Measurements from ENCODE around the gene PLSCR3. TPM values are rescaled to one million over a fixed set of nuclear protein-coding genes. Genes with fewer than 3 reads are reported as not detected.
"Not testable (repeated sequence)": the region's sequence is repeated elsewhere in the genome, so short reads cannot be mapped to it uniquely, and the experiment has no call there.

Gene PLSCR3
- total and polyA plus RNA-seq, 3 experiments from 2014 or later = 79.1 to 152 (median 81.6) TPM

GRCh38 chr17:7370853-7371252, 23.5 kb downstream of the PLSCR3 start:
- Mint-ChIP-seq H3K27me3 (peaks cover 2 to 4% of the 10 kb centered on the region in 2 donors), H3K36me3 (no peaks in the 10 kb centered on the region), H3K9me3 (no peaks in the 10 kb centered on the region), H3K4me1 (no peaks in the 10 kb centered on the region), H3K27ac (no peak overlapping the region), H3K4me3 (no peak overlapping the region)
- no peak overlapping the region for H3K4me3 ChIP-seq (ENCODE audit: low read length)
- no peak for DNase-seq
- H3K27me3 ChIP-seq (ENCODE audit: insufficient read depth, low read length, poor library complexity, severe bottlenecking) = no peaks in the 10 kb centered on the region
- H3K36me3 ChIP-seq (ENCODE audit: insufficient read depth, low read length) = no peaks in the 10 kb centered on the region
- ChIA-PET POLR2A (interaction anchor here (0.7 kb wide), 1 partner anchor 181 kb away, joined by 3 read pairs; no protein-coding TSS in a partner anchor), CTCF (interaction anchor here (2.1 to 3.1 kb wide), 2 partner anchors 15 to 66 kb away, joined by 7 to 14 read pairs; no protein-coding TSS in a partner anchor)
- H3K4me1 ChIP-seq (ENCODE audit: insufficient read depth, low read length) = no peaks in the 10 kb centered on the region
- no peaks in the 10 kb centered on the region for H3K9me3 ChIP-seq (ENCODE audit: low read length)
- H3K27ac ChIP-seq (ENCODE audit: low read depth, low read length) = no peak overlapping the region

DNA sequence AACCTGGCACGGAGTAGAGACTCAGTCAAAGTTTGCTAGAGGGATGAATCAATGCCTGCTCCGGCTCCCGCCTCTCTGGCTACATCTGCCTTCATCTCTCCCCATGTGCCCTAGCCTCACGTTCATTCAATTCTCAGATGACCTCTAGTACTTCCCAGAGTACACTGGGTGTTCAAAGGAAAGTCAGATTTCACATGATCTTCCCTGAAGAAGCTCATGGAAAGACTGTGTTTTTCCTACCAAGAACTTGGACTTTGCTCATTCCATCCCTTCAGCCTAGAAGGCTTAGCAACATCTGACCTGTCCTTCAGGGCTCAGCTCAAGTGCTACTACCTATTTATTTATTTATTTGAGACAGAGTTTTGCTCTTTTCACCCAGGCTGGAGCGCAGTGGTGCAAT, 24.5 kb downstream of the PLSCR3 start:
- Mint-ChIP-seq H3K27ac (no peak overlapping the region), H3K27me3 (peaks cover 2 to 4% of the 10 kb centered on the region in 2 donors), H3K4me1 (no peaks in the 10 kb centered on the region), H3K9me3 (no peaks in the 10 kb centered on the region), H3K4me3 (no peak overlapping the region), H3K36me3 (no peaks in the 10 kb centered on the region)
- ChIA-PET POLR2A (no interaction called here), CTCF (interaction anchor here (2.1 to 3.1 kb wide), 2 partner anchors 14 to 67 kb away, joined by 7 to 14 read pairs; no protein-coding TSS in a partner anchor)
- Histone ChIP-seq H3K9me3 (ENCODE audit: low read length) (no peaks in the 10 kb centered on the region), H3K27me3 (ENCODE audit: insufficient read depth, low read length, poor library complexity, severe bottlenecking) (no peaks in the 10 kb centered on the region), H3K36me3 (ENCODE audit: insufficient read depth, low read length) (no peaks in the 10 kb centered on the region), H3K4me3 (ENCODE audit: low read length) (no peak overlapping the region), H3K27ac (ENCODE audit: low read depth, low read length) (no peak overlapping the region), H3K4me1 (ENCODE audit: insufficient read depth, low read length) (no peaks in the 10 kb centered on the region)
- no peak for DNase-seq

DNA sequence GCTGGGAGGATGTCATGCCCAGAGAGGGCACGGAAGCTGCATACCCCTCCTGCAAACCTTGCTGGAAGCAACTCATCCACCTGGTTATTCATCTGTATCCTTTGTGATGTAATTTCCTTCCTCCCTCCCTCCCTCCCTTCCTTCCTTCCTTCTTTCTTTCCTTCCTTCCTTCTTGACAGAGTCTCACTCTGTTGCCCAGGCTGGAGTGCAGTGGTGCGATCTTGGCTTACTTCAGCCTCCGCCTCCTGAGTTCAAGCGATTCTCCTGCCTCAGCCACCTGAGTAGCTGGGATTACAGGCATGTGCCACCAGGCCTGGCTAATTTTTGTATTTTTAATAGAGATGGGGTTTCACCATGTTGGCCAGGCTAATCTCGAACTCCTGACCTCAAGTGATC, 25.7 kb downstream of the PLSCR3 start:
- H3K4me1 Mint-ChIP-seq; H3K4me1 ChIP-seq (ENCODE audit: insufficient read depth, low read length); H3K9me3 ChIP-seq (ENCODE audit: low read length); H3K9me3 Mint-ChIP-seq; H3K27me3 Mint-ChIP-seq; H3K27me3 ChIP-seq (ENCODE audit: insufficient read depth, low read length, poor library complexity, severe bottlenecking); H3K27ac Mint-ChIP-seq; DNase-seq; POLR2A ChIA-PET; H3K4me3 ChIP-seq (ENCODE audit: low read length); H3K36me3 ChIP-seq (ENCODE audit: insufficient read depth, low read length); H3K4me3 Mint-ChIP-seq; H3K36me3 Mint-ChIP-seq; H3K27ac ChIP-seq (ENCODE audit: low read depth, low read length): not testable (repeated sequence)
- CTCF ChIA-PET = interaction anchor here (1.9 to 2.1 kb wide), 2 partner anchors 13 to 15 kb away, joined by 5 to 7 read pairs; no protein-coding TSS in a partner anchor

GRCh38 chr17:7367918-7368598, 26.3 kb downstream of the PLSCR3 start:
- Mint-ChIP-seq H3K4me3 (no peak overlapping the region), H3K4me1 (no peaks in the 10 kb centered on the region), H3K27ac (no peak overlapping the region), H3K36me3 (no peaks in the 10 kb centered on the region), H3K27me3 (peaks cover 0 to 2% of the 10 kb centered on the region in 2 donors), H3K9me3 (no peaks in the 10 kb centered on the region)
- ChIA-PET POLR2A (interaction anchor here (0.6 kb wide), 1 partner anchor 94 kb away, joined by 6 read pairs; no protein-coding TSS in a partner anchor), CTCF (interaction anchor here (1.9 kb wide), 1 partner anchor 16 kb away, joined by 5 read pairs; no protein-coding TSS in a partner anchor)
- Histone ChIP-seq H3K4me1 (ENCODE audit: insufficient read depth, low read length) (no peaks in the 10 kb centered on the region), H3K9me3 (ENCODE audit: low read length) (no peaks in the 10 kb centered on the region), H3K4me3 (ENCODE audit: low read length) (no peak overlapping the region), H3K27ac (ENCODE audit: low read depth, low read length) (no peak overlapping the region), H3K27me3 (ENCODE audit: insufficient read depth, low read length, poor library complexity, severe bottlenecking) (no peaks in the 10 kb centered on the region), H3K36me3 (ENCODE audit: insufficient read depth, low read length) (no peaks in the 10 kb centered on the region)
- DNase-seq = no peak

GRCh38 chr17:7367083-7367482, 27.2 kb downstream of the PLSCR3 start:
- H3K27ac ChIP-seq (ENCODE audit: low read depth, low read length) = no peak overlapping the region
- ChIA-PET POLR2A (no interaction called here), CTCF (no interaction called here)
- Mint-ChIP-seq H3K4me3 (no peak overlapping the region), H3K4me1 (no peaks in the 10 kb centered on the region), H3K36me3 (no peaks in the 10 kb centered on the region), H3K9me3 (no peaks in the 10 kb centered on the region), H3K27me3 (peaks cover 0 to under 1% of the 10 kb centered on the region in 2 donors), H3K27ac (peak overlapping the region in 1 of 8 donors; percentile 41)
- H3K27me3 ChIP-seq (ENCODE audit: insufficient read depth, low read length, poor library complexity, severe bottlenecking) = no peaks in the 10 kb centered on the region
- no peak overlapping the region for H3K4me3 ChIP-seq (ENCODE audit: low read length)
- no peaks in the 10 kb centered on the region for H3K9me3 ChIP-seq (ENCODE audit: low read length)
- no peak for DNase-seq
- H3K36me3 ChIP-seq (ENCODE audit: insufficient read depth, low read length) = no peaks in the 10 kb centered on the region
- no peaks in the 10 kb centered on the region for H3K4me1 ChIP-seq (ENCODE audit: insufficient read depth, low read length)

GRCh38 chr17:7365963-7366362, 28.4 kb downstream of the PLSCR3 start:
- H3K27me3 Mint-ChIP-seq; H3K9me3 Mint-ChIP-seq; H3K27ac Mint-ChIP-seq; H3K27me3 ChIP-seq (ENCODE audit: insufficient read depth, low read length, poor library complexity, severe bottlenecking); H3K36me3 ChIP-seq (ENCODE audit: insufficient read depth, low read length); H3K4me3 Mint-ChIP-seq; H3K4me1 ChIP-seq (ENCODE audit: insufficient read depth, low read length); H3K27ac ChIP-seq (ENCODE audit: low read depth, low read length); H3K4me1 Mint-ChIP-seq; POLR2A ChIA-PET; H3K9me3 ChIP-seq (ENCODE audit: low read length); H3K36me3 Mint-ChIP-seq; DNase-seq; H3K4me3 ChIP-seq (ENCODE audit: low read length): not testable (repeated sequence)
- CTCF ChIA-PET = interaction anchor here (1.0 to 1.1 kb wide), 2 partner anchors 8 to 195 kb away, joined by 3 to 4 read pairs; no protein-coding TSS in a partner anchor

DNA sequence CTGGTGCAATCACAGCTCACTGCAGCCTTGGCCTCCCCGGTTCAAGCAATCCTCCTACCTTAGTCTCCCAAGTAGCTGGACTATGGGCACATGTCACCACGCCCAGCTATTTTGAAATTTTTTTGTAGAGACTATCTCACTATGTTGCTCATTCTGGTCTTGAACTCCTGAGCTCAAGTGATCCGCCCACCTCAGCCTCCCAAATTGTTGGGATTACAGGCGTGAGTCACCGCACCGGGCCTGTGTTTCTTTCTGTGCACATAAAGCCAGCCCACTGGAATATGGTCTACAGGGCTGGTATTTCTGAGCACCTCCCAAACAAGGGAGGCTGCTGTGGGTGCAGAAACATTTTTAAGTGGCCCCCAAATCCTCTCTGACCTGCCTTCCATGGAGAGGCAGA, 31.0 kb downstream of the PLSCR3 start:
- H3K27me3 Mint-ChIP-seq = peaks cover 1 to 5% of the 10 kb centered on the region in 2 donors
- no peaks in the 10 kb centered on the region for H3K27me3 ChIP-seq (ENCODE audit: insufficient read depth, low read length, poor library complexity, severe bottlenecking)
- no peak overlapping the region for H3K4me3 Mint-ChIP-seq
- H3K36me3 ChIP-seq (ENCODE audit: insufficient read depth, low read length) = no peaks in the 10 kb centered on the region
- H3K4me1 ChIP-seq (ENCODE audit: insufficient read depth, low read length) = no peaks in the 10 kb centered on the region
- no peaks in the 10 kb centered on the region for H3K9me3 ChIP-seq (ENCODE audit: low read length)
- no peak overlapping the region for H3K4me3 ChIP-seq (ENCODE audit: low read length)
- H3K36me3 Mint-ChIP-seq = no peaks in the 10 kb centered on the region
- ChIA-PET CTCF (no interaction called here), POLR2A (no interaction called here)
- no peak overlapping the region for H3K27ac Mint-ChIP-seq
- H3K9me3 Mint-ChIP-seq = no peaks in the 10 kb centered on the region
- no peaks in the 10 kb centered on the region for H3K4me1 Mint-ChIP-seq
- no peak for DNase-seq
- no peak overlapping the region for H3K27ac ChIP-seq (ENCODE audit: low read depth, low read length)

- Mint-ChIP-seq H3K36me3 (no peaks in the 10 kb centered on the region), H3K27me3 (peaks cover 1 to 5% of the 10 kb centered on the region in 2 donors), H3K9me3 (no peaks in the 10 kb centered on the region), H3K4me1 (no peaks in the 10 kb centered on the region), H3K27ac (no peak overlapping the region), H3K4me3 (no peak overlapping the region)
- no peaks in the 10 kb centered on the region for H3K4me1 ChIP-seq (ENCODE audit: insufficient read depth, low read length)
- no peak overlapping the region for H3K27ac ChIP-seq (ENCODE audit: low read depth, low read length)
- CTCF ChIA-PET = interaction anchor here (1.5 to 1.7 kb wide), 2 partner anchors 9 to 199 kb away, joined by 3 read pairs; no protein-coding TSS in a partner anchor
- H3K36me3 ChIP-seq (ENCODE audit: insufficient read depth, low read length) = no peaks in the 10 kb centered on the region
- H3K4me3 ChIP-seq (ENCODE audit: low read length) = no peak overlapping the region
- no peaks in the 10 kb centered on the region for H3K27me3 ChIP-seq (ENCODE audit: insufficient read depth, low read length, poor library complexity, severe bottlenecking)
- POLR2A ChIA-PET = no interaction called here
- H3K9me3 ChIP-seq (ENCODE audit: low read length) = no peaks in the 10 kb centered on the region
- DNase-seq = no peak
These were observed 32.4 kb downstream of the PLSCR3 start for GRCh38 chr17:7361906-7362305.

Data from CD8-positive, alpha-beta memory T cell (primary cell).